Body of pancreas (tissue), 4 donors: ENCODE results near the gene DDIT4L. TPM values are rescaled to one million over a fixed set of nuclear protein-coding genes. Genes with fewer than 3 reads are reported as not detected.

Experiments used
- ATAC-seq: fragments of 150-250 bp; one replicate; pipeline ENCODE4 v1.9.1; 2016
- DNase-seq, 4 donors: peaks; one replicate each; pipeline ENCODE4 v3.0.0-alpha.2; 2019
- H3K27ac ChIP-seq, 4 donors: fragments of 200-600 bp; sonication (generic); 1 replicate in 3 of 4; 2 replicates in 1 of 4; pipeline versions ENCODE4 v1.5.1 to v1.6.1; 2016 to 2019; ENCODE audit warnings: mild to moderate bottlenecking in 1 of 4, mixed read lengths in 1 of 4, moderate library complexity in 1 of 4
- H3K27me3 ChIP-seq, 2 donors: fragments of 200-600 bp; sonication (generic); one replicate each; pipeline ENCODE4 v1.6.0; 2016; ENCODE audit warnings: mild to moderate bottlenecking in 1 of 2
- H3K36me3 ChIP-seq, 2 donors: fragments of 200-600 bp; sonication (generic); replicated peaks in 1 of 2; 2 replicates each; pipeline ENCODE4 v1.5.1; 2016; ENCODE audit warnings: low read depth in 2 of 2; ENCODE audit not compliant: insufficient read depth in 1 of 2
- H3K4me1 ChIP-seq: fragments of 200-600 bp; sonication (generic); one replicate; pipeline ENCODE4 v1.6.0; 2016
- H3K4me3 ChIP-seq, 2 donors: fragments of 200-600 bp; sonication (generic); 1 replicate in 1 of 2; 2 replicates in 1 of 2; pipeline ENCODE4 v1.5.1; 2016 to 2019
- H3K9me3 ChIP-seq, 3 donors: fragments of 200-600 bp; sonication (generic); 1 replicate in 2 of 3; 2 replicates in 1 of 3; pipeline ENCODE4 v1.5.1; 2016
- POLR2A ChIP-seq, 3 donors: fragments of 450-650 bp; IDR thresholded peaks; one replicate each; pipeline ENCODE4 v1.6.1; 2016; ENCODE audit warnings: antibody characterized with exemption in 3 of 3, mild to moderate bottlenecking in 2 of 3
- WGBS, 2 donors: methylation state at CpG; one replicate each; pipeline ENCODE4 v1.1.5; 2017; 5-methylcytosine and 5-hydroxymethylcytosine counted together
- intact Hi-C: fragments of 100-400 bp; cut with DNase I; formaldehyde crosslinking; loops from one replicate; pipeline ENCODE4 v1.15.1; 2023
- total RNA-seq, 2 donors: library from RNA; depleted of rRNA; stranded (reverse); fragments of >200 nt; gene quantifications; one replicate each; pipeline ENCODE4 v1.1.0, GENCODE V29; 2016
- TF ChIP-seq, protein P1 (sequence below), 7 experiments: fragments of 450-650 bp in 4 of 7; fragments of 200-600 bp in 3 of 7; sonication (generic) in 3 of 7; IDR thresholded peaks; one replicate each; pipeline ENCODE4 v1.5.1; 2016 to 2019; ENCODE audit warnings: antibody characterized with exemption in 7 of 7

DDIT4L gene
- total RNA-seq, 2 donors from 2014 or later: 1.0 TPM; not detected in 1

DNA sequence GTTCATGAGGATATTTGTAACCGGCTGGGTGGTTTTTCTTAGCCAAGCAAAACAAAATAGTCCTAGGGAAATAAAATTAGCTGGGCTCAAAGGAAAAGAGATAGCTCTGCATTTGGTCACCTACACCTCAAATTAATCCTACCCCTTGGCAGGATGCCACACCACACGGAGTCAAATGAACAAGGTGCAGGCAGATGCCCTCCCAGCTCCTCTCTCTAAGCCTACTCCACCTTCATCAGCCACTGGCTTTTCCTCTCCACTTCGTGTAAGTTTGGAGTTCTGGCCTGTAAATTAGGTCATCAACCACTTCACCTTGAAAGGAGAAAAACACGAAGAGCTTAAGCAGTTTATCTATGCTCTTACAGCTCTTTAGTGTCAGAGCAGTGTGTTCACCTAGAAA lies 1.4 kb downstream of the DDIT4L start:
- Histone ChIP-seq H3K9me3 (no peaks in the 10 kb centered on the region), H3K27me3 (no peaks in the 10 kb centered on the region), H3K36me3 (no peaks in the 10 kb centered on the region), H3K27ac (no peak overlapping the region), H3K4me1 (peaks cover 16% of the 10 kb centered on the region), H3K4me3 (no peak overlapping the region)
- intact Hi-C loops: no loop called here
- 34 to 41% methylated on average over 4 of the region's 4 CpGs for WGBS, 2 donors
- peak in 1 of 4 donors; percentile 17 for DNase-seq
- no peak for ATAC-seq
- TF ChIP-seq, protein P1, sequence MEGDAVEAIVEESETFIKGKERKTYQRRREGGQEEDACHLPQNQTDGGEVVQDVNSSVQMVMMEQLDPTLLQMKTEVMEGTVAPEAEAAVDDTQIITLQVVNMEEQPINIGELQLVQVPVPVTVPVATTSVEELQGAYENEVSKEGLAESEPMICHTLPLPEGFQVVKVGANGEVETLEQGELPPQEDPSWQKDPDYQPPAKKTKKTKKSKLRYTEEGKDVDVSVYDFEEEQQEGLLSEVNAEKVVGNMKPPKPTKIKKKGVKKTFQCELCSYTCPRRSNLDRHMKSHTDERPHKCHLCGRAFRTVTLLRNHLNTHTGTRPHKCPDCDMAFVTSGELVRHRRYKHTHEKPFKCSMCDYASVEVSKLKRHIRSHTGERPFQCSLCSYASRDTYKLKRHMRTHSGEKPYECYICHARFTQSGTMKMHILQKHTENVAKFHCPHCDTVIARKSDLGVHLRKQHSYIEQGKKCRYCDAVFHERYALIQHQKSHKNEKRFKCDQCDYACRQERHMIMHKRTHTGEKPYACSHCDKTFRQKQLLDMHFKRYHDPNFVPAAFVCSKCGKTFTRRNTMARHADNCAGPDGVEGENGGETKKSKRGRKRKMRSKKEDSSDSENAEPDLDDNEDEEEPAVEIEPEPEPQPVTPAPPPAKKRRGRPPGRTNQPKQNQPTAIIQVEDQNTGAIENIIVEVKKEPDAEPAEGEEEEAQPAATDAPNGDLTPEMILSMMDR (IDR thresholded peaks at IDR 0.05): no peak
- TF ChIP-seq POLR2A (IDR thresholded peaks at IDR 0.05): no peak

DNA sequence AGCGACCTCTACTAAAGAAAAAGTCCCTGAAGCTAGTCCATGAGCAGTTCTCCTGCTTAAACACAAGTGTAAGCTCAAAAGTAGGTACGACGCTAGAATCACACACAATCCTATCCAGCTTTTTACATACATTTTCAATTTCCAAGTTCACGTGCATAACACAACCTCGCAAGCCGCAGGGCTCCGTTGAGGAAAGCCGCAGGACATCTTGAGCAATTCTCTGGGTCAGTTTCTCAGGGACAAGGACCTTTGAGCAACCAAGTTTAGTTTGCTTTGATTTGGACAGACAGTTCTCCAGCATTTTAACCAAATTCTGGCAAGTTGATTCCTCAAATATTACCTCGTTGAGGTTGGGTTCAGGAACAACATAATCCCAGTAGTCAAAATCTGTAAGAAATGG lies 2.5 kb downstream of the DDIT4L start:
- no peak for DNase-seq
- peaks cover 16% of the 10 kb centered on the region for H3K4me1 ChIP-seq
- TF ChIP-seq, protein P1 (IDR thresholded peaks at IDR 0.05): no peak
- TF ChIP-seq POLR2A (IDR thresholded peaks at IDR 0.05): no peak
- H3K27ac ChIP-seq: no peak overlapping the region
- H3K4me3 ChIP-seq: no peak overlapping the region
- H3K36me3 ChIP-seq: no peaks in the 10 kb centered on the region
- H3K9me3 ChIP-seq: no peaks in the 10 kb centered on the region
- intact Hi-C loops: no loop called here
- no peak for ATAC-seq
- no peaks in the 10 kb centered on the region for H3K27me3 ChIP-seq
- WGBS, 2 donors: 93 to 95% methylated on average over 9 of the region's 9 CpGs

DNA sequence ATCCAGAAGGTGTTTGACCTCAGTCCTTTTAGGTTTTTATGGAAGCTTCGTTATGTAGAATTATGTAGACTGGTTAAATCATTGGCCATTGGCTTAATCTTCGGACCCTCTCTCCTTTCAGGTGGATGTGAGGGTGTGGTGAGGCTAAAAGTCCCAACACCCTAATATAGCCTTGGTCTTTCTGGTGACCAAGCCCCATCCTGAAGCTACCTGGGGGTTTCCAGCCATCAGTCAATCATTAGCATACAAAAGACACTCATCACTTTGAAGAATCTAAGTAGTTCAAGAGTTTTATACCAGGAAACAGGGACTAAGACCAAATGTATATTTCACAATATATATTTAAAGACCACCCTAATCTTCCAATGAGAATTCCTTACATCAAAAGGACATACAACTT lies 5.5 kb downstream of the DDIT4L start:
- Histone ChIP-seq H3K27ac (no peak overlapping the region), H3K4me3 (no peak overlapping the region), H3K9me3 (peaks cover 0 to 3% (median 0%) of the 10 kb centered on the region in 3 donors), H3K36me3 (no peaks in the 10 kb centered on the region), H3K4me1 (peaks cover 10% of the 10 kb centered on the region), H3K27me3 (no peaks in the 10 kb centered on the region)
- TF ChIP-seq POLR2A (IDR thresholded peaks at IDR 0.05): no peak
- TF ChIP-seq, protein P1 (IDR thresholded peaks at IDR 0.05): no peak
- intact Hi-C loops: no loop called here
- ATAC-seq (no peak), DNase-seq (no peak)
- WGBS, 2 donors: 61 to 66% methylated on average over 2 of the region's 2 CpGs

DNA sequence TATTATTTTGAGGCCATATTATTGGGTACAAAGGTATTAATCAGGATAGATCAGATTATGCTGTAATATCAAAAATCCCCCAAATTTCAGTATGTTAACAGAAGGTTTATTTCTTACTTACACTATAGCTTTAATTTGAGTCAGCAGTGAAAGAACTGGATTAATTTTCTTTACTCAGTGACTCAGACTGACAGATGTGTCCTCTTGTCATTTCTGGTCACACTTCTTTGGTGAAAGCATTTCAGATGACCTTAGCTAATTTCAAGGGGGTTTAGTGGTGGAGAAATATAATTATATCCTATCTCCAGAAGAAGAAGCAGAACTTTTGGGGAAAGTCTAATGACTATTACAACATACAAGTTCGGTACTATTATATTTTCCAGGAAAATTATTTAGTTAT lies 12.4 kb downstream of the DDIT4L start:
- Histone ChIP-seq H3K9me3 (peaks cover 0 to 4% (median 0%) of the 10 kb centered on the region in 3 donors), H3K27me3 (no peaks in the 10 kb centered on the region), H3K4me1 (no peaks in the 10 kb centered on the region), H3K4me3 (no peak overlapping the region), H3K27ac (no peak overlapping the region), H3K36me3 (no peaks in the 10 kb centered on the region)
- no peak for TF ChIP-seq POLR2A (IDR thresholded peaks at IDR 0.05)
- TF ChIP-seq, protein P1 (IDR thresholded peaks at IDR 0.05): no peak
- intact Hi-C loops: no loop called here
- ATAC-seq (no peak), DNase-seq (no peak)
- WGBS, 2 donors: 78 to 84% methylated on average over 1 of the region's 1 CpG

DNA sequence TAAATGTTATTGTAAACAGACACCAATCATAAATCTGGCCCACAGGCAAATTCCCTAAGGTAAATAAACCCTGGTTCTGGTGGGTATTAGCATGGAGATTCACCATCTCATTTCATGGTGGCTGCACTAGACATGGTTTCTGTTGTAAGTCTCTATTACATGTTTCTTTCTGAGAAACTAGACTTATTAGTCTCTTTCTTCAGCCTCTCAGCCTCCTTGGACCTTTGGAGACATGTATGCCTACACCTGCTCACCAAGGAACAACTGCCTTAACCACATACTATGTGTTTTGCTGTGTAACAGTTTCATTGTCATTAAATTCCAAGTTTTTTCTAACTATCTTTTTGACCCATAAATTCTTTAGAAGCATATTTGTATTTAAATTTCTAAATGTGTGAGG lies 13.1 kb downstream of the DDIT4L start:
- Histone ChIP-seq H3K4me3 (no peak overlapping the region), H3K4me1 (no peaks in the 10 kb centered on the region), H3K36me3 (no peaks in the 10 kb centered on the region), H3K27me3 (no peaks in the 10 kb centered on the region), H3K27ac (no peak overlapping the region), H3K9me3 (peaks cover 0 to 4% (median 0%) of the 10 kb centered on the region in 3 donors)
- TF ChIP-seq POLR2A (IDR thresholded peaks at IDR 0.05): no peak
- TF ChIP-seq, protein P1 (IDR thresholded peaks at IDR 0.05): no peak
- ATAC-seq (no peak), DNase-seq (no peak)
- intact Hi-C loops: no loop called here
